Hepatocyte (in vitro differentiated cells): Measurements from ENCODE around the gene HOATZ.

ENCODE experiments used
- EZH2 ChIP-seq: fragments of 200-600 bp; sonication (generic); IDR thresholded peaks from 2 replicates; pipeline ENCODE4 v1.6.1; 2016; ENCODE audit warnings: antibody characterized with exemption, mild to moderate bottlenecking, borderline replicate concordance
- TF ChIP-seq, protein P1 (sequence below): fragments of 200-600 bp; sonication (generic); IDR thresholded peaks from 2 replicates; pipeline ENCODE4 v1.5.1; 2016; ENCODE audit warnings: antibody characterized with exemption, mild to moderate bottlenecking; ENCODE audit not compliant: poor library complexity

DNA sequence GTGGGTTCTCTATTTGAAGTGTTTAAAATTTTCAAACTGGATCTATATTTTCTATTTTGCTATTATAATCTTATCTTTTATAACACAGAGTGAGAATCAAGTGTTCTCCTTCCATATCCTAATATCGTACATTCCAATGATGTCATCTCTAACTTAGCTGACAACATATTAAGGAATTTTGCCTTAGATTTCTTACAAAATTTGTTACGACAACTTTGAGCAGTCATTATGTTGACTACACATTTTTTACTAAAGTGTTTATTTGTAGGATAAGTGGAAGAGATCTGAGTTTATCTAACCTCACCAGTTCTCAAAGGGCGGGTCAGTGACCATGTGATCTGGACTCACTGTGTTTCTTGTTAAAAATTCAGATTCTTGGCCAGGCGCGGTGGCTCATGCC lies 15.1 kb upstream of the HOATZ start:
- no peak for TF ChIP-seq EZH2
- TF ChIP-seq, protein P1, sequence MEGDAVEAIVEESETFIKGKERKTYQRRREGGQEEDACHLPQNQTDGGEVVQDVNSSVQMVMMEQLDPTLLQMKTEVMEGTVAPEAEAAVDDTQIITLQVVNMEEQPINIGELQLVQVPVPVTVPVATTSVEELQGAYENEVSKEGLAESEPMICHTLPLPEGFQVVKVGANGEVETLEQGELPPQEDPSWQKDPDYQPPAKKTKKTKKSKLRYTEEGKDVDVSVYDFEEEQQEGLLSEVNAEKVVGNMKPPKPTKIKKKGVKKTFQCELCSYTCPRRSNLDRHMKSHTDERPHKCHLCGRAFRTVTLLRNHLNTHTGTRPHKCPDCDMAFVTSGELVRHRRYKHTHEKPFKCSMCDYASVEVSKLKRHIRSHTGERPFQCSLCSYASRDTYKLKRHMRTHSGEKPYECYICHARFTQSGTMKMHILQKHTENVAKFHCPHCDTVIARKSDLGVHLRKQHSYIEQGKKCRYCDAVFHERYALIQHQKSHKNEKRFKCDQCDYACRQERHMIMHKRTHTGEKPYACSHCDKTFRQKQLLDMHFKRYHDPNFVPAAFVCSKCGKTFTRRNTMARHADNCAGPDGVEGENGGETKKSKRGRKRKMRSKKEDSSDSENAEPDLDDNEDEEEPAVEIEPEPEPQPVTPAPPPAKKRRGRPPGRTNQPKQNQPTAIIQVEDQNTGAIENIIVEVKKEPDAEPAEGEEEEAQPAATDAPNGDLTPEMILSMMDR = no peak
